Measurements from ENCODE around the gene AMPD3. TPM values are rescaled to one million over a fixed set of nuclear protein-coding genes. Genes with fewer than 3 reads are reported as not detected.

Gene AMPD3
- total and polyA plus RNA-seq, 2 donors (not counting 3 experiments of a cell fraction or from before 2014, with no cell fraction given) = 1.4 to 2.5 TPM

- Histone ChIP-seq H3K9ac (replicated peaks; ENCODE audit: extremely low read depth, insufficient read depth, low read length) (no peak overlapping the region), H4K20me1 (replicated peaks; ENCODE audit: control insufficient read depth, extremely low read depth, insufficient read depth, low read length) (no peaks in the 10 kb centered on the region), H3K4me3 (replicated peaks in 1 of 3; ENCODE audit: insufficient read depth in 1 of 3, low read depth in 1 of 3, low read length in 3 of 3) (no peak overlapping the region), H3K36me3 (ENCODE audit: control insufficient read depth in 2 of 2, extremely low read depth in 1 of 2, insufficient read depth in 2 of 2, low read length in 2 of 2) (no peaks in the 10 kb centered on the region), H2AFZ (ENCODE audit: low read depth, low read length) (no peak overlapping the region), H3K9me3 (replicated peaks; ENCODE audit: control insufficient read depth, insufficient read depth, low read length) (no peaks in the 10 kb centered on the region), H3K27ac (ENCODE audit: insufficient read depth, low read depth, low read length) (no peak overlapping the region), H3K27me3 (ENCODE audit: control insufficient read depth in 2 of 2, insufficient read depth in 2 of 2, low read length in 2 of 2) (no peaks in the 10 kb centered on the region), H3K4me2 (ENCODE audit: insufficient read depth, low read length) (no peak overlapping the region), H3K4me1 (ENCODE audit: control insufficient read depth, extremely low read depth, insufficient read depth, low read length) (peaks cover 19% of the 10 kb centered on the region), H3K9me1 (replicated peaks; ENCODE audit: control insufficient read depth, extremely low read depth, insufficient read depth, low read length) (no peaks in the 10 kb centered on the region), H3K79me2 (ENCODE audit: control insufficient read depth, insufficient read depth, low read length) (no peaks in the 10 kb centered on the region)
- ChIA-PET CTCF (interaction anchor here (1.0 kb wide), 1 partner anchor 8 kb away, joined by 3 read pairs; no protein-coding TSS in a partner anchor), POLR2A (no interaction called here)
- no peak for DNase-seq (ENCODE audit: low read depth, low spot score)
- dilution Hi-C loops (cut with MboI; ENCODE audit: extremely low pct_ligation_motif_present, low sequenced_read_pairs) (no loop called here), intact Hi-C loops (cut with micrococcal nuclease) (no loop called here)
- BruUV-seq (replicated peaks) = no TSS peak
- no peak for FAIRE-seq
- TF ChIP-seq GATA2 (IDR thresholded peaks at IDR 0.05; ENCODE audit: insufficient read depth, insufficient read length, low read depth, low read length) (no peak), MAX (IDR thresholded peaks at IDR 0.05; ENCODE audit: insufficient read depth, insufficient read length) (no peak)
Observed at GRCh38 chr11:10503221-10503620, 48.2 kb downstream of the AMPD3 start.

DNA sequence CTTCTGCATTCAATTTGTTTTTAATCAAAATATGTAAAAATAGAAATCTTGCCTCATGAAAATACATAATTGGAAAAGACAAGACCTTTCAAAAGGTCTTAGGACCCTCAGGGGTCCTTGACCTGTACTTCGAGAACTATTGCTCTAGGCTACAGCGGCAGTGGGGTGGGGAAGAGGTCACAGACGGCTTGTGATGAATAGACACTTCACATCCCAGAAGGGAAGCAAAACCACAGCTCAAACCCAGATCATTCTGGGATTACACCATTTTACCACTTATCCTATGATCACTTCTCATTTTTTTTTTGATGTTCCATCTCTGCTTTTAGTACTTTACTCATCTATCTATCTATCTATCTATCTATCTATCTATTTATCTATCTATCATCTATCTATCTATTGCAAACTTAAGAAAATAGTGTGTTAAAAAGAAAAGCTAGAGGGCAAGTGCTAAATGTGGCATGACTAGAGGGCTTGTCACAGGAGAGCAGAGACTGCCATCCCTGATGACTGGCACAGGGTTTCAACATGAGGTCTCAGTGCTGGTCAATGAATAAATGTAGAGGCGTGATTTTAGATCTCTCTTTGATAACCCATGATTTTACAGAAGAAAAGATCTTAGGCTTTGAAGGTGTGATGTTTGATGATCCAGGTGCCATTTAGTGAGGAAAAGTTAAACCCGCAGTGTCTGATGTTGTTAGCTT, 48.9 kb downstream of the AMPD3 start:
- CTCF ChIA-PET = interaction anchor here (1.0 kb wide), 1 partner anchor 9 kb away, joined by 3 read pairs; no protein-coding TSS in a partner anchor
- DNase-seq (ENCODE audit: low read depth, low spot score) (no peak), FAIRE-seq (no peak)
- no peaks in the 10 kb centered on the region for H3K9me1 ChIP-seq (replicated peaks; ENCODE audit: control insufficient read depth, extremely low read depth, insufficient read depth, low read length)
- H4K20me1 ChIP-seq (replicated peaks; ENCODE audit: control insufficient read depth, extremely low read depth, insufficient read depth, low read length) = no peaks in the 10 kb centered on the region
- no peaks in the 10 kb centered on the region for H3K79me2 ChIP-seq (ENCODE audit: control insufficient read depth, insufficient read depth, low read length)
- no peaks in the 10 kb centered on the region for H3K36me3 ChIP-seq (ENCODE audit: control insufficient read depth in 2 of 2, extremely low read depth in 1 of 2, insufficient read depth in 2 of 2, low read length in 2 of 2)
- H3K4me1 ChIP-seq (ENCODE audit: control insufficient read depth, extremely low read depth, insufficient read depth, low read length) = peaks cover 19% of the 10 kb centered on the region
- BruUV-seq (replicated peaks) = no TSS peak
- no peak overlapping the region for H3K4me2 ChIP-seq (ENCODE audit: insufficient read depth, low read length)
- H3K27ac ChIP-seq (ENCODE audit: insufficient read depth, low read depth, low read length) = no peak overlapping the region
- no peaks in the 10 kb centered on the region for H3K9me3 ChIP-seq (replicated peaks; ENCODE audit: control insufficient read depth, insufficient read depth, low read length)
- dilution Hi-C loops (cut with MboI; ENCODE audit: extremely low pct_ligation_motif_present, low sequenced_read_pairs) = no loop called here
- POLR2A ChIA-PET = no interaction called here
- intact Hi-C loops (cut with micrococcal nuclease) = no loop called here
- H3K4me3 ChIP-seq (replicated peaks in 1 of 3; ENCODE audit: insufficient read depth in 1 of 3, low read depth in 1 of 3, low read length in 3 of 3) = no peak overlapping the region
- no peak overlapping the region for H3K9ac ChIP-seq (replicated peaks; ENCODE audit: extremely low read depth, insufficient read depth, low read length)
- TF ChIP-seq POLR2AphosphoS5 (IDR thresholded peaks at IDR 0.05; ENCODE audit: insufficient read depth, low read depth, low read length) = no peak
- TF ChIP-seq, protein P1, sequence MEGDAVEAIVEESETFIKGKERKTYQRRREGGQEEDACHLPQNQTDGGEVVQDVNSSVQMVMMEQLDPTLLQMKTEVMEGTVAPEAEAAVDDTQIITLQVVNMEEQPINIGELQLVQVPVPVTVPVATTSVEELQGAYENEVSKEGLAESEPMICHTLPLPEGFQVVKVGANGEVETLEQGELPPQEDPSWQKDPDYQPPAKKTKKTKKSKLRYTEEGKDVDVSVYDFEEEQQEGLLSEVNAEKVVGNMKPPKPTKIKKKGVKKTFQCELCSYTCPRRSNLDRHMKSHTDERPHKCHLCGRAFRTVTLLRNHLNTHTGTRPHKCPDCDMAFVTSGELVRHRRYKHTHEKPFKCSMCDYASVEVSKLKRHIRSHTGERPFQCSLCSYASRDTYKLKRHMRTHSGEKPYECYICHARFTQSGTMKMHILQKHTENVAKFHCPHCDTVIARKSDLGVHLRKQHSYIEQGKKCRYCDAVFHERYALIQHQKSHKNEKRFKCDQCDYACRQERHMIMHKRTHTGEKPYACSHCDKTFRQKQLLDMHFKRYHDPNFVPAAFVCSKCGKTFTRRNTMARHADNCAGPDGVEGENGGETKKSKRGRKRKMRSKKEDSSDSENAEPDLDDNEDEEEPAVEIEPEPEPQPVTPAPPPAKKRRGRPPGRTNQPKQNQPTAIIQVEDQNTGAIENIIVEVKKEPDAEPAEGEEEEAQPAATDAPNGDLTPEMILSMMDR (IDR thresholded peaks at IDR 0.05; ENCODE audit: extremely low read depth in 1 of 2, insufficient read depth in 1 of 2, low read depth in 1 of 2, low read length in 2 of 2) = no peak
- TF ChIP-seq EZH2 (IDR thresholded peaks at IDR 0.05; ENCODE audit: borderline replicate concordance, low read depth, low read length, severe bottlenecking) = no peak
- no peak for TF ChIP-seq FOS (IDR thresholded peaks at IDR 0.05; ENCODE audit: borderline replicate concordance, insufficient read depth, low read length)
- TF ChIP-seq GATA2 (IDR thresholded peaks at IDR 0.05; ENCODE audit: insufficient read depth, insufficient read length, low read depth, low read length) = no peak
- TF ChIP-seq MYC (IDR thresholded peaks at IDR 0.05; ENCODE audit: low read depth, low read length) = no peak
- no peak for TF ChIP-seq POLR2A (IDR thresholded peaks at IDR 0.05; ENCODE audit: low read depth, low read length)
- no peak for TF ChIP-seq JUN (IDR thresholded peaks at IDR 0.05; ENCODE audit: borderline replicate concordance, insufficient read depth, insufficient read length, low read depth)
- TF ChIP-seq MAX (IDR thresholded peaks at IDR 0.05; ENCODE audit: insufficient read depth, insufficient read length) = no peak
- H2AFZ ChIP-seq (ENCODE audit: low read depth, low read length) = no peak overlapping the region
- no peaks in the 10 kb centered on the region for H3K27me3 ChIP-seq (ENCODE audit: control insufficient read depth in 2 of 2, insufficient read depth in 2 of 2, low read length in 2 of 2)

Measured in endothelial cell of umbilical vein (primary cell).